Kidney (tissue), 14 donors: Measurements from ENCODE around the gene RTN4RL2. TPM values are rescaled to one million over a fixed set of nuclear protein-coding genes. Genes with fewer than 3 reads are reported as not detected.
A peak's percentile ranks its signal among the peaks of the same experiment; 100 is the strongest.

Source experiments
- DNase-seq, 5 donors: peaks; one replicate each; pipeline ENCODE4 v3.0.0-alpha.2; 2013 to 2020
- FAIRE-seq: peaks from 2 replicates; lab custom pipeline; 2012; peaks lifted over from hg19 to GRCh38; lab: Jason Lieb, UNC
- H3K27ac ChIP-seq, 2 donors: one replicate each; pipeline ENCODE4 v1.7.0; 2013; ENCODE audit warnings: low read depth in 2 of 2, low read length in 2 of 2, inconsistent platforms in 1 of 2
- H3K27me3 ChIP-seq: one replicate; pipeline ENCODE4 v1.7.1; 2013; ENCODE audit warnings: low read length, inconsistent platforms; ENCODE audit not compliant: control insufficient read depth, insufficient read depth
- H3K36me3 ChIP-seq, 3 donors: one replicate each; pipeline versions ENCODE4 v1.7.0 to v1.7.1; 2013; ENCODE audit warnings: low read length in 3 of 3, control low read depth in 1 of 3, inconsistent platforms in 1 of 3; ENCODE audit not compliant: insufficient read depth in 3 of 3, control insufficient read depth in 2 of 3
- H3K4me1 ChIP-seq, 3 donors: one replicate each; pipeline versions ENCODE4 v1.7.0 to v1.7.1; 2013; ENCODE audit warnings: low read length in 3 of 3, inconsistent platforms in 1 of 3, low read depth in 1 of 3; ENCODE audit not compliant: control insufficient read depth in 2 of 3, insufficient read depth in 2 of 3
- H3K4me3 ChIP-seq, 3 donors: one replicate each; pipeline versions ENCODE4 v1.7.0 to v1.8.1; 2013; ENCODE audit warnings: low read length in 3 of 3, control low read depth in 1 of 3, inconsistent platforms in 1 of 3
- H3K9ac ChIP-seq, 3 donors: one replicate each; pipeline versions ENCODE4 v1.7.0 to v1.7.1; 2013; ENCODE audit warnings: low read length in 3 of 3, control low read depth in 1 of 3, inconsistent platforms in 1 of 3
- H3K9me3 ChIP-seq, 3 donors: one replicate each; pipeline versions ENCODE4 v1.7.0 to v1.7.1; 2013; ENCODE audit warnings: low read length in 3 of 3, control low read depth in 1 of 3, inconsistent platforms in 1 of 3; ENCODE audit not compliant: control insufficient read depth in 2 of 3, insufficient read depth in 1 of 3
- CTCF ChIP-seq: IDR thresholded peaks from 3 replicates; pipeline ENCODE4 v1.5.1; 2012; ENCODE audit warnings: mild to moderate bottlenecking, moderate library complexity, borderline replicate concordance; ENCODE audit not compliant: insufficient read depth; ENCODE audit errors: extremely low read depth
- intact Hi-C: fragments of 100-400 bp; cut with DNase I; formaldehyde crosslinking; loops from one replicate; pipeline ENCODE4 v1.11.1; 2022
- polyA plus RNA-seq: library from polyadenylated mRNA; stranded (reverse); fragments of 350-450 nt; fragmentation: Illumina TruSeq; extraction: RNeasy Lipid Tissue Mini Kit (QIAGEN cat#74804); gene quantifications from one replicate; pipeline ENCODE4 v1.2.3, GENCODE V29; 2014; ENCODE audit warnings: low read depth, low replicate concordance; ENCODE audit not compliant: insufficient read depth
- total RNA-seq: library from RNA; stranded (reverse); fragmentation: NEBNext Ultra II Directional; extraction: Animal tissue kit (Norgen Biotek cat#: 25700); gene quantifications from one replicate; pipeline ENCODE4 v1.2.1, GENCODE V29; 2021
- donor health status: control.
- donor health status: control.
- donor health status: control.
- donor health status: control.
- donor health status: control.
- donor health status: DM: yes; HTN: yes; CAD: no.
- donor health status: Normal renal cell carcinoma (clear cell type).

The RTN4RL2 gene
- total and polyA plus RNA-seq, 2 donors from 2014 or later = 2.6 to 5.5 TPM

- intact Hi-C loops = no loop called here
- H3K27ac ChIP-seq = no peak overlapping the region
Measured at GRCh38 chr11:57479911-57480310, 19.6 kb downstream of the RTN4RL2 start.

GRCh38 chr11:57480409-57481137 lies 20.2 kb downstream of the RTN4RL2 start:
- peak; percentile 62 for TF ChIP-seq CTCF
- no peak overlapping the region for H3K9ac ChIP-seq
- H3K4me3 ChIP-seq = no peak overlapping the region
- no peak overlapping the region for H3K27ac ChIP-seq
- H3K4me1 ChIP-seq = peaks cover 0 to 17% (median 4%) of the 10 kb centered on the region in 3 donors
- DNase-seq = peak; percentile 54 to 86 (median 69)
- H3K27me3 ChIP-seq = peaks cover 3% of the 10 kb centered on the region
- H3K36me3 ChIP-seq = peaks cover 0 to under 1% (median 0%) of the 10 kb centered on the region in 3 donors
- H3K9me3 ChIP-seq = no peaks in the 10 kb centered on the region
- intact Hi-C loops = no loop called here
- FAIRE-seq = no peak

More at GRCh38 chr11:57479911-57480310, 19.6 kb downstream of the RTN4RL2 start:
- FAIRE-seq (no peak), DNase-seq (no peak)
- no peak for TF ChIP-seq CTCF
- H3K4me3 ChIP-seq = no peak overlapping the region
- peaks cover 0 to 17% (median 4%) of the 10 kb centered on the region in 3 donors for H3K4me1 ChIP-seq
- H3K9me3 ChIP-seq = no peaks in the 10 kb centered on the region
- no peaks in the 10 kb centered on the region for H3K36me3 ChIP-seq
- H3K27me3 ChIP-seq = peaks cover 9% of the 10 kb centered on the region
- H3K9ac ChIP-seq = no peak overlapping the region

GRCh38 chr11:57481315-57481714 lies 21.0 kb downstream of the RTN4RL2 start:
- Histone ChIP-seq H3K27me3 (no peaks in the 10 kb centered on the region), H3K4me1 (peaks cover 0 to 12% (median 0%) of the 10 kb centered on the region in 3 donors), H3K36me3 (peaks cover 0 to 3% (median 0%) of the 10 kb centered on the region in 3 donors), H3K4me3 (no peak overlapping the region), H3K9me3 (no peaks in the 10 kb centered on the region), H3K27ac (no peak overlapping the region), H3K9ac (no peak overlapping the region)
- DNase-seq (no peak), FAIRE-seq (no peak)
- TF ChIP-seq CTCF = no peak
- intact Hi-C loops = no loop called here
